Heart left ventricle (tissue), 16 donors: ENCODE measurements around the gene SLFNL1. TPM values are rescaled to one million over a fixed set of nuclear protein-coding genes. Genes with fewer than 3 reads are reported as not detected.

ENCODE experiments used
- ATAC-seq, 4 donors: fragments of 200-7000 bp; cut with Tn5 transposase; one replicate each; pipeline ENCODE4 v1.9.1; 2020 to 2022; ENCODE audit warnings: moderate library complexity in 4 of 4, mild to moderate bottlenecking in 3 of 4, moderate number of reproducible peaks in 1 of 4
- DNase-seq, 5 donors: peaks; one replicate each; pipeline ENCODE4 v3.0.0-alpha.2; 2020
- H3K27ac ChIP-seq, 12 donors: fragments of 200-600 bp; sonication (generic) in 4 of 12; one replicate each; pipeline versions ENCODE4 v1.5.0 to v1.8.0; 2016 to 2022; ENCODE audit warnings: mild to moderate bottlenecking in 2 of 12
- H3K27me3 ChIP-seq, 9 donors: fragments of 200-600 bp; sonication (generic) in 2 of 9; one replicate each; pipeline versions ENCODE4 v1.5.1 to v1.8.0; 2016 to 2022; ENCODE audit warnings: mild to moderate bottlenecking in 3 of 9
- H3K36me3 ChIP-seq, 9 donors: fragments of 200-600 bp; sonication (generic) in 2 of 9; one replicate each; pipeline versions ENCODE4 v1.5.0 to v1.8.0; 2018 to 2022; ENCODE audit warnings: mild to moderate bottlenecking in 2 of 9
- H3K4me1 ChIP-seq, 12 donors: fragments of 200-600 bp; sonication (generic) in 4 of 12; one replicate each; pipeline versions ENCODE4 v1.5.0 to v1.8.0; 2016 to 2022; ENCODE audit warnings: mild to moderate bottlenecking in 3 of 12
- H3K4me3 ChIP-seq, 12 donors: fragments of 200-600 bp; sonication (generic) in 4 of 12; one replicate each; pipeline versions ENCODE4 v1.5.0 to v1.8.0; 2017 to 2022; ENCODE audit warnings: mild to moderate bottlenecking in 9 of 12, moderate library complexity in 4 of 12
- H3K9me3 ChIP-seq, 12 donors: fragments of 200-600 bp; sonication (generic) in 4 of 12; one replicate each; pipeline versions ENCODE4 v1.5.0 to v1.8.0; 2016 to 2022; ENCODE audit warnings: mild to moderate bottlenecking in 1 of 12
- CTCF ChIP-seq, 12 donors: fragments of 200-600 bp; sonication (generic) in 4 of 12; IDR thresholded peaks; one replicate each; pipeline versions ENCODE4 v1.5.0 to v1.8.0; 2018 to 2022; ENCODE audit warnings: antibody characterized with exemption in 12 of 12, mild to moderate bottlenecking in 5 of 12
- POLR2A ChIP-seq, 2 donors: fragments of 450-650 bp; IDR thresholded peaks; one replicate each; pipeline ENCODE4 v1.6.1; 2017; ENCODE audit warnings: antibody characterized with exemption in 2 of 2, mild to moderate bottlenecking in 2 of 2, moderate library complexity in 2 of 2
- WGBS, 4 donors: extraction: QIAGEN DNeasy Blood & Tissue Kit in 2 of 4; methylation state at CpG; one replicate each; pipeline versions ENCODE4 v1.1.5 to v1.1.7; 2013 to 2018; 5-methylcytosine and 5-hydroxymethylcytosine counted together
- intact Hi-C, 10 donors: fragments of 100-400 bp; cut with DNase I; formaldehyde crosslinking; loops; one replicate each; pipeline versions ENCODE4 v1.11.1 to v1.14.2; 2022
- polyA plus RNA-seq, 2 donors: library from polyadenylated mRNA; stranded (reverse); fragments of 200-250 nt; gene quantifications; one replicate each; pipeline ENCODE4 v1.2.3, GENCODE V29; 2013
- total RNA-seq, 9 donors: library from RNA; depleted of rRNA in 2 of 9; stranded (reverse); fragments of >200 nt in 2 of 9; fragmentation: NEBNext Ultra II Directional in 3 of 9; extraction: Animal tissue kit (Norgen Biotek cat#: 25700) in 3 of 9; gene quantifications; one replicate each; pipeline versions ENCODE4 v1.1.0 to v1.2.4, GENCODE V29; 2016 to 2023
- donor health status: ischemic (EF 13 %, LVEDD 7.1; RV severe dilation, severe dysfunction).
- donor health status: healthy with polysubstance abuse.
- donor health status: DM: no; HTN: yes; CAD: no.
- donor health status: DM: no; HTN: no; CAD: no.
- donor health status: ischemic (EF 25% LVEDD 6.9; RV normal size, moderate dysfunction).
- donor health status: ischemic (EF 25% LVEDD 5.7; RV mildly dilated, moderate dysfunction).
- donor health status: healthy.
- donor health status: DM: yes; HTN: yes; CAD: no.
- donor health status: ischemic (EF 35%, LVEDD 5.7; RV mildly dilated, moderate dysfunction).
- donor health status: nonischemic (EF 11% LVEDD 7.7; RV severe dilation, severe dysfunction).
- donor health status: DM: yes; HTN: yes; CAD: no.
- donor health status: PGD.
- donor health status: ischemic (EF 29% LVEDD 5.4; RV normal size, mild dysfunction).
- donor health status: nonischemic (EF 23%, LVEDD 6.1; RV moderate dilation, normal function).

The SLFNL1 gene
- total and polyA plus RNA-seq, 11 donors: 0.08 to 0.25 (median 0.12) TPM; not detected in 2

GRCh38 chr1:41013024-41013423, 8.5 kb downstream of the SLFNL1 start:
- WGBS, 4 donors: 85 to 95% (median 93%) methylated on average over 6 of the region's 6 CpGs
- Histone ChIP-seq H3K9me3 (no peaks in the 10 kb centered on the region), H3K4me1 (peaks cover 0 to 35% (median 18%) of the 10 kb centered on the region in 12 donors), H3K36me3 (peaks cover 0 to 72% (median 43%) of the 10 kb centered on the region in 9 donors), H3K27ac (peak overlapping the region in 6 of 12 donors; percentile 50 to 81 (median 72)), H3K27me3 (no peaks in the 10 kb centered on the region), H3K4me3 (no peak overlapping the region)
- TF ChIP-seq POLR2A (IDR thresholded peaks at IDR 0.05): no peak
- TF ChIP-seq CTCF (IDR thresholded peaks at IDR 0.05): no peak
- no peak for ATAC-seq
- intact Hi-C loops: no loop called here
- no peak for DNase-seq

DNA sequence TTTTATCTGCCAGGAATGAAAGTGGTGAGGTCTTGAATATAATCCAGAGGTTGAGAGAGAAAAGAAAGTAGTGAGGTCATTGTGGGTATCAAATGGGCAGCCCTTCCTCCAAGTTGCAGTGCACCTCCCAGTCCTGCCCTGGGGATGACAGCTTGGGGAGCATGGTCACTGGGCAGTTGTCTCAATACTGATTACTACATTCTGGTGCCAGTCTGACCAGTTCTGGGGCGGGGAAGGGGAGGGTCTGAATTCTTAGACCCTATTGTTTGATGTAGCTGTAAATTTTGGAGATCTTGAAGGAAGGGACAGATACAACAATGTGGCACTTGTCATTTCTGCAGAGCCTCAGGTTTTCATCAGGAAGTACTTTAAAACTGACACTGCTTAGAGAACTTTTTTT, 11.2 kb downstream of the SLFNL1 start:
- WGBS, 4 donors: 94 to 100% (median 97%) methylated on average over 1 of the region's 1 CpG

GRCh38 chr1:41009466-41009865, 12.1 kb downstream of the SLFNL1 start:
- ATAC-seq: no peak
- DNase-seq: no peak
- 95 to 98% (median 97%) methylated on average over 8 of the region's 8 CpGs for WGBS, 4 donors
- TF ChIP-seq CTCF (IDR thresholded peaks at IDR 0.05): no peak
- TF ChIP-seq POLR2A (IDR thresholded peaks at IDR 0.05): no peak
- Histone ChIP-seq H3K27ac (no peak overlapping the region), H3K4me1 (peaks cover 0 to 18% (median 8%) of the 10 kb centered on the region in 12 donors), H3K4me3 (no peak overlapping the region), H3K27me3 (no peaks in the 10 kb centered on the region), H3K9me3 (no peaks in the 10 kb centered on the region), H3K36me3 (peaks cover 0 to 86% (median 63%) of the 10 kb centered on the region in 9 donors)
- intact Hi-C loops: no loop called here

More for the DNA sequence above, 11.2 kb downstream of the SLFNL1 start:
- no peaks in the 10 kb centered on the region for H3K9me3 ChIP-seq
- peaks cover 0 to 78% (median 63%) of the 10 kb centered on the region in 9 donors for H3K36me3 ChIP-seq
- no peak for ATAC-seq
- intact Hi-C loops: no loop called here
- no peak overlapping the region for H3K27ac ChIP-seq
- no peak for TF ChIP-seq CTCF (IDR thresholded peaks at IDR 0.05)
- TF ChIP-seq POLR2A (IDR thresholded peaks at IDR 0.05): no peak
- DNase-seq: no peak
- H3K27me3 ChIP-seq: no peaks in the 10 kb centered on the region
- H3K4me1 ChIP-seq: peaks cover 0 to 26% (median 14%) of the 10 kb centered on the region in 12 donors
- H3K4me3 ChIP-seq: no peak overlapping the region

DNA sequence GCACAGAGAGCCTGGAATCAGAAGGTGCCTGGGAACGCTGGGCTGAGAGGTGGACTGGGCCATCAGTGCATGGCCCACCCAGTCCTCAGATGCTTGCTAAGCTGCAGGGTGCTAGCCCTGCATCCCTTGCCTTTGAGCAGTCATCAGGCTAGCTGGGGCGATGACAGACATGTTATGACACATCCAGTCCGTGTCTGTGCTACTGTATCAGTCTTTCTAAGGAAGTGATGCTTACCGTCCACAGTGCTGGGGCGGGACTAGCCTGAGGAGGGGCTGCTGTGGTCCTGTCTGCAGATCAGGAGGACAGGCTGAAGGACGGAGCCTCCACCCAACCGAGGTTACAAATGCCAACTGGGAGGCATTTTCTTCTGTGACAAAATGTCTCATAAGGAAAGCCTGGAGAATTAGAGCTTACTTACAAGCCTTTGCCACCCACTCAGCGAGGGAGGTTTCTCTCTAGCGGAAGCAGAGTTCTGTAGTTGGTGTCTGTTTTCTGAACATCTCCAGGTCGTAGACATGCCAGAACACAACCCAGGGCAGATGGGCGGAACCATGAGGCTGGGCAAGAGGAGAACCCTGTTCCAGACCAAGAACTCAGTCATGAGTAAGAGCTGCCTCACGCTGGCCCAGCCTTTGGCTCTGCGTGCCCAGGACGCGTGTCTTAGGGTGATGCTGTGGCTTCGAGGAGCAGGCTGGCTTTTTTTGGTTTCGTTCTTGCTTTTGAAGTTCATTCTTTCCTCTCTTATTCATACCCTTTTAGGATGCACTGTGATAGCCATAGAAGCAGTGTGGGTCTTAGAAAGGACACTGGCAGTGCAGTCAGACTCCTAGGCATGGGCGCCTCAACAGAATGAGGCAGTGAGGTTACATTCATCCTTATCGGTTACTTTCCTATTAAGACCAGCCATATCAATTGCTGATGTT, 14.3 kb downstream of the SLFNL1 start:
- intact Hi-C loops: no loop called here
- ATAC-seq: no peak
- H3K4me3 ChIP-seq: no peak overlapping the region
- H3K4me1 ChIP-seq: peaks cover 0 to 20% (median 12%) of the 10 kb centered on the region in 12 donors
- 90 to 96% (median 91%) methylated on average over 18 to 19 of the region's 19 CpGs for WGBS, 4 donors
- H3K27ac ChIP-seq: no peak overlapping the region
- peaks cover 0 to 96% (median 61%) of the 10 kb centered on the region in 9 donors for H3K36me3 ChIP-seq
- TF ChIP-seq CTCF (IDR thresholded peaks at IDR 0.05) (no peak), POLR2A (IDR thresholded peaks at IDR 0.05) (no peak)
- no peaks in the 10 kb centered on the region for H3K27me3 ChIP-seq
- no peak for DNase-seq
- no peaks in the 10 kb centered on the region for H3K9me3 ChIP-seq
